Natural killer cell (primary cell): ENCODE results near the gene HTR5A. TPM values are rescaled to one million over a fixed set of nuclear protein-coding genes. Genes with fewer than 3 reads are reported as not detected.

Experiments
- ATAC-seq, 3 donors: fragments of 150-1000 bp in 2 of 3; fragments of 200-7000 bp in 1 of 3; cut with Tn5 transposase; 1 replicate in 1 of 3; 2 replicates in 2 of 3; pipeline ENCODE4 v1.10.0; 2021; ENCODE audit warnings: mild to moderate bottlenecking in 2 of 3, moderate library complexity in 2 of 3
- DNase-seq, 2 donors: peaks; one replicate each; pipeline versions ENCODE4 v3.0.0 to v3.0.0-alpha.2; 2013 to 2021; ENCODE audit warnings: mixed read lengths in 1 of 2
- H3K27ac ChIP-seq: one replicate; pipeline ENCODE4 v1.5.1; 2013; ENCODE audit warnings: mild to moderate bottlenecking, low read length
- H3K27me3 ChIP-seq: one replicate; pipeline ENCODE4 v1.6.1; 2013; ENCODE audit warnings: low read length; ENCODE audit not compliant: control insufficient read depth, insufficient read depth
- H3K36me3 ChIP-seq: one replicate; pipeline ENCODE4 v1.6.1; 2013; ENCODE audit warnings: low read length; ENCODE audit not compliant: control insufficient read depth, insufficient read depth
- H3K4me1 ChIP-seq: one replicate; pipeline ENCODE4 v1.6.1; 2013; ENCODE audit warnings: low read length; ENCODE audit not compliant: control insufficient read depth, insufficient read depth
- H3K4me3 ChIP-seq: one replicate; pipeline ENCODE4 v1.5.1; 2013; ENCODE audit warnings: low read length
- H3K9me3 ChIP-seq: one replicate; pipeline ENCODE4 v1.6.1; 2013; ENCODE audit warnings: low read length; ENCODE audit not compliant: control insufficient read depth, insufficient read depth
- H3K27ac Mint-ChIP-seq, 2 donors: one replicate each; pipeline ENCODE4 v1.8.0; 2022; ENCODE audit warnings: mild to moderate bottlenecking in 2 of 2, mixed read lengths in 2 of 2, moderate library complexity in 1 of 2
- H3K27me3 Mint-ChIP-seq, 2 donors: one replicate each; pipeline ENCODE4 v1.8.0; 2022; ENCODE audit warnings: low read depth in 2 of 2, mixed read lengths in 2 of 2
- H3K36me3 Mint-ChIP-seq: one replicate; pipeline ENCODE4 v1.8.0; 2022; ENCODE audit warnings: mixed read lengths
- H3K4me1 Mint-ChIP-seq, 2 donors: one replicate each; pipeline ENCODE4 v1.8.0; 2022; ENCODE audit warnings: mixed read lengths in 2 of 2
- H3K4me3 Mint-ChIP-seq: one replicate; pipeline ENCODE4 v1.8.0; 2022; ENCODE audit warnings: mild to moderate bottlenecking, moderate library complexity, mixed read lengths
- H3K9me3 Mint-ChIP-seq, 2 donors: one replicate each; pipeline ENCODE4 v1.8.0; 2022; ENCODE audit warnings: mixed read lengths in 2 of 2
- WGBS: methylation state at CpG from one replicate; pipeline ENCODE4 v1.1.7; 2013; ENCODE audit warnings: missing lambda C conversion rate; ENCODE audit not compliant: insufficient coverage; 5-methylcytosine and 5-hydroxymethylcytosine counted together
- intact Hi-C: fragments of 100-400 bp; cut with micrococcal nuclease; formaldehyde crosslinking; loops from one replicate; pipeline ENCODE4 v1.14.2; 2022
- total RNA-seq, 4 donors: library from RNA; stranded (reverse); fragments of 120-200 nt in 1 of 4; gene quantifications; one replicate each; pipeline versions ENCODE4 v1.2.3 to v1.2.4, GENCODE V29; 2013 to 2022
- TF ChIP-seq, protein P1 (sequence below): fragments of 200-600 bp; IDR thresholded peaks from one replicate; pipeline ENCODE4 v1.8.0; 2022; ENCODE audit warnings: antibody characterized with exemption

The HTR5A gene
- total RNA-seq, 3 donors from 2014 or later (not counting 1 experiment from before 2014, with no cell fraction given): not detected

GRCh38 chr7:155090684-155091083 lies 20.6 kb downstream of the HTR5A start:
- Histone ChIP-seq H3K27ac (no peak overlapping the region), H3K4me3 (no peak overlapping the region), H3K4me1 (no peaks in the 10 kb centered on the region), H3K36me3 (no peaks in the 10 kb centered on the region), H3K9me3 (no peaks in the 10 kb centered on the region), H3K27me3 (no peaks in the 10 kb centered on the region)
- intact Hi-C loops: no loop called here
- H3K27ac Mint-ChIP-seq: no peak overlapping the region
- 59% methylated on average over 3 of the region's 4 CpGs for WGBS
- no peak overlapping the region for H3K4me3 Mint-ChIP-seq
- peaks cover 0 to 7% of the 10 kb centered on the region in 2 donors for H3K27me3 Mint-ChIP-seq
- no peaks in the 10 kb centered on the region for H3K4me1 Mint-ChIP-seq
- no peak for ATAC-seq
- no peak for DNase-seq
- no peaks in the 10 kb centered on the region for H3K36me3 Mint-ChIP-seq
- H3K9me3 Mint-ChIP-seq: no peaks in the 10 kb centered on the region
- TF ChIP-seq, protein P1, sequence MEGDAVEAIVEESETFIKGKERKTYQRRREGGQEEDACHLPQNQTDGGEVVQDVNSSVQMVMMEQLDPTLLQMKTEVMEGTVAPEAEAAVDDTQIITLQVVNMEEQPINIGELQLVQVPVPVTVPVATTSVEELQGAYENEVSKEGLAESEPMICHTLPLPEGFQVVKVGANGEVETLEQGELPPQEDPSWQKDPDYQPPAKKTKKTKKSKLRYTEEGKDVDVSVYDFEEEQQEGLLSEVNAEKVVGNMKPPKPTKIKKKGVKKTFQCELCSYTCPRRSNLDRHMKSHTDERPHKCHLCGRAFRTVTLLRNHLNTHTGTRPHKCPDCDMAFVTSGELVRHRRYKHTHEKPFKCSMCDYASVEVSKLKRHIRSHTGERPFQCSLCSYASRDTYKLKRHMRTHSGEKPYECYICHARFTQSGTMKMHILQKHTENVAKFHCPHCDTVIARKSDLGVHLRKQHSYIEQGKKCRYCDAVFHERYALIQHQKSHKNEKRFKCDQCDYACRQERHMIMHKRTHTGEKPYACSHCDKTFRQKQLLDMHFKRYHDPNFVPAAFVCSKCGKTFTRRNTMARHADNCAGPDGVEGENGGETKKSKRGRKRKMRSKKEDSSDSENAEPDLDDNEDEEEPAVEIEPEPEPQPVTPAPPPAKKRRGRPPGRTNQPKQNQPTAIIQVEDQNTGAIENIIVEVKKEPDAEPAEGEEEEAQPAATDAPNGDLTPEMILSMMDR: no peak

- 61% methylated on average over 2 of the region's 2 CpGs for WGBS
- ATAC-seq (no peak), DNase-seq (no peak)
- Mint-ChIP-seq H3K9me3 (no peaks in the 10 kb centered on the region), H3K27ac (no peak overlapping the region), H3K4me3 (no peak overlapping the region), H3K27me3 (peaks cover 8 to 10% of the 10 kb centered on the region in 2 donors), H3K4me1 (no peaks in the 10 kb centered on the region), H3K36me3 (no peaks in the 10 kb centered on the region)
- intact Hi-C loops: no loop called here
- H3K27ac ChIP-seq: no peak overlapping the region
- H3K27me3 ChIP-seq: no peaks in the 10 kb centered on the region
- H3K4me1 ChIP-seq: no peaks in the 10 kb centered on the region
- TF ChIP-seq, protein P1: no peak
- no peaks in the 10 kb centered on the region for H3K9me3 ChIP-seq
- no peak overlapping the region for H3K4me3 ChIP-seq
- H3K36me3 ChIP-seq: no peaks in the 10 kb centered on the region
Observed at GRCh38 chr7:155093596-155093995, 23.5 kb downstream of the HTR5A start.

GRCh38 chr7:155094636-155095135 lies 24.6 kb downstream of the HTR5A start:
- WGBS: 55% methylated on average over 1 of the region's 6 CpGs
- H3K36me3 Mint-ChIP-seq: no peaks in the 10 kb centered on the region
- no peaks in the 10 kb centered on the region for H3K4me1 Mint-ChIP-seq
- Histone ChIP-seq H3K27me3 (no peaks in the 10 kb centered on the region), H3K36me3 (no peaks in the 10 kb centered on the region), H3K4me1 (no peaks in the 10 kb centered on the region), H3K4me3 (no peak overlapping the region), H3K9me3 (no peaks in the 10 kb centered on the region), H3K27ac (no peak overlapping the region)
- H3K27me3 Mint-ChIP-seq: peaks cover 8 to 10% of the 10 kb centered on the region in 2 donors
- no peak overlapping the region for H3K27ac Mint-ChIP-seq
- H3K4me3 Mint-ChIP-seq: no peak overlapping the region
- intact Hi-C loops: no loop called here
- no peaks in the 10 kb centered on the region for H3K9me3 Mint-ChIP-seq
- no peak for ATAC-seq
- DNase-seq: no peak
- TF ChIP-seq, protein P1: no peak

DNA sequence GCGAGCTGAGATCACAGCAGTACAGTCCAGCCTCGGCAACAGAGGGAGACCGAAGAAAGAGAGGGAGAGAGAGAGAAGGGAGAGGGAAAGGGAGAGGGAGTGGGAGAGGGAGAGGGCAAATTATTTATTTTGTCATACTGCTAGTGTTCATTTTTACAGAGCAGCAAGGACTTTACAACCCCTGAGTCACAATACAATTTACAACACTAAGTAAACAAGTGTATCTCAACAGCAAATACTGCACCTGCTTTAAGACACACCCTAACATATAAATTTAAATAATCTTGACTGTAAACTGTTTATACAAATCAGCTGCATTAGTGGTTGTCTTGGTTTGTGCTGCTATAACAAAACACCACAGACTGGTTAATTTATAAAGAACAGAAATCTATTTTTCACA lies 27.2 kb downstream of the HTR5A start:
- TF ChIP-seq, protein P1: no peak
- Histone ChIP-seq H3K36me3 (no peaks in the 10 kb centered on the region), H3K4me1 (no peaks in the 10 kb centered on the region), H3K27ac (no peak overlapping the region), H3K4me3 (no peak overlapping the region), H3K27me3 (no peaks in the 10 kb centered on the region), H3K9me3 (no peaks in the 10 kb centered on the region)
- no peaks in the 10 kb centered on the region for H3K36me3 Mint-ChIP-seq
- H3K27ac Mint-ChIP-seq: no peak overlapping the region
- WGBS: 75% methylated on average over 3 of the region's 3 CpGs
- DNase-seq: no peak
- intact Hi-C loops: no loop called here
- H3K4me3 Mint-ChIP-seq: no peak overlapping the region
- peaks cover 8 to 13% of the 10 kb centered on the region in 2 donors for H3K27me3 Mint-ChIP-seq
- H3K4me1 Mint-ChIP-seq: no peaks in the 10 kb centered on the region
- ATAC-seq: no peak
- H3K9me3 Mint-ChIP-seq: no peaks in the 10 kb centered on the region
